H1 (cell line): ENCODE results near the gene CADPS.

Experiments used
- ASH2L ChIP-seq: fragments of 200-600, 300-600 bp; sonication (generic); IDR thresholded peaks from one replicate; pipeline ENCODE4 v1.7.1; 2017; ENCODE audit warnings: low read length
- CBX5 ChIP-seq: fragments of 300-800, 300-1000 bp; sonication (generic); IDR thresholded peaks from 2 replicates; pipeline ENCODE4 v1.7.1; 2016; ENCODE audit warnings: antibody characterized with exemption, low read length, low read depth
- CTCF ChIP-seq, 3 experiments: IDR thresholded peaks; 1 replicate in 2 of 3; 2 replicates in 1 of 3; pipeline versions ENCODE4 v1.5.1 to v1.6.1; 2011; ENCODE audit warnings: low read length in 3 of 3, mild to moderate bottlenecking in 3 of 3, inconsistent platforms in 2 of 3, low read depth in 1 of 3, moderate library complexity in 1 of 3; ENCODE audit not compliant: insufficient read depth in 1 of 3; ENCODE audit errors: control extremely low read depth in 1 of 3
- EZH2 ChIP-seq: fragments of 200-600 bp; sonication (generic); IDR thresholded peaks from 2 replicates; pipeline ENCODE4 v1.7.1; 2012; ENCODE audit warnings: low read depth, mild to moderate bottlenecking, moderate library complexity, low read length, inconsistent platforms; ENCODE audit not compliant: severe bottlenecking
- GABPA ChIP-seq: IDR thresholded peaks from 2 replicates; pipeline ENCODE4 v1.6.1; 2011; ENCODE audit warnings: mild to moderate bottlenecking, low read length, moderate library complexity, borderline replicate concordance; ENCODE audit not compliant: insufficient read depth
- JUND ChIP-seq: IDR thresholded peaks from 2 replicates; pipeline ENCODE4 v1.6.1; 2011; ENCODE audit warnings: mild to moderate bottlenecking, improper control_type of control experiment, low read length
- MAX ChIP-seq: IDR thresholded peaks from 2 replicates; pipeline ENCODE4 v1.6.1; 2012; ENCODE audit warnings: inconsistent platforms
- NRF1 ChIP-seq: IDR thresholded peaks from 2 replicates; pipeline ENCODE4 v1.6.1; 2011; ENCODE audit warnings: mild to moderate bottlenecking, low read depth, low read length, improper control_type of control experiment
- POLR2A ChIP-seq, 2 experiments: IDR thresholded peaks; 1 replicate in 1 of 2; 2 replicates in 1 of 2; pipeline ENCODE4 v1.6.1; 2011; ENCODE audit warnings: low read depth in 2 of 2, low read length in 2 of 2, mild to moderate bottlenecking in 2 of 2; ENCODE audit errors: control extremely low read depth in 1 of 2
- POLR2AphosphoS5 ChIP-seq: IDR thresholded peaks from 2 replicates; pipeline ENCODE4 v1.6.1; 2011; ENCODE audit warnings: low read depth, low read length
- RFX5 ChIP-seq: IDR thresholded peaks from 2 replicates; pipeline ENCODE4 v1.6.1; 2011; ENCODE audit warnings: low read depth, low read length, improper control_type of control experiment, borderline replicate concordance
- RXRA ChIP-seq: IDR thresholded peaks from 2 replicates; pipeline ENCODE4 v1.6.1; 2011; ENCODE audit warnings: low read depth, mild to moderate bottlenecking, low read length, moderate library complexity; ENCODE audit not compliant: insufficient read depth
- TAF1 ChIP-seq: IDR thresholded peaks from 2 replicates; pipeline ENCODE4 v1.6.1; 2011; ENCODE audit warnings: mild to moderate bottlenecking, low read depth, low read length

- TF ChIP-seq CTCF (IDR thresholded peaks at IDR 0.05; ENCODE audit: control extremely low read depth in 1 of 3, insufficient read depth in 1 of 3, low read depth in 1 of 3, low read length in 3 of 3) (no peak), RXRA (no peak), EZH2 (no peak), TAF1 (no peak), GABPA (no peak), POLR2A (IDR thresholded peaks at IDR 0.05; ENCODE audit: control extremely low read depth in 1 of 2, low read depth in 2 of 2, low read length in 2 of 2) (no peak), RFX5 (no peak), ASH2L (no peak), CBX5 (no peak), MAX (no peak), POLR2AphosphoS5 (no peak), NRF1 (no peak), JUND (no peak)
Observed at GRCh38 chr3:62562017-62562416, 313.2 kb downstream of the CADPS start.
